Activated T-cell treated with anti-CD3 and anti-CD28 coated beads for 4 hours (primary cell): ENCODE data around the gene PFKL.

Experiments used
- DNase-seq: peaks from one replicate; pipeline ENCODE4 v3.0.0-alpha.2; 2020

The PFKL gene

DNA sequence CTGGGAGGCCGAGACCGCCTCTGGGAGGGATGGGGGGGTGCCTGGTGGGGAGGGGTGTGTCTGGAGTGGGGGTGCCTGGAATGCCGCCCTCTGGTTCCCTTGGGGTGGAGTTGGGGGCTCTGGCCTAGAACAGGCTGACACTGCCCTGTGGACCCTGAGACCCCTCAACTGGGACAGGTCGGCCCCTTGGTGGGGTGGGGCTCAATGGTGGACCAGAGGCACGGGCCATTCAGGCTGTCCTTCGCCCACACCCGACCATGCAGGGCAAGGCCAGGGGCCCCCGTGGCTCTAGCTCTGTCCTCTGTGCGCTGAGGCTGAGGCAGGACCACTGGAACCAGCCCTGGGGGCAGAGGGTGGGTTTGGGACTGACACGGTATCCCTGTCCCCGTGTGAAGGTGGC lies 14.7 kb downstream of the PFKL start:
- no peak for DNase-seq

DNA sequence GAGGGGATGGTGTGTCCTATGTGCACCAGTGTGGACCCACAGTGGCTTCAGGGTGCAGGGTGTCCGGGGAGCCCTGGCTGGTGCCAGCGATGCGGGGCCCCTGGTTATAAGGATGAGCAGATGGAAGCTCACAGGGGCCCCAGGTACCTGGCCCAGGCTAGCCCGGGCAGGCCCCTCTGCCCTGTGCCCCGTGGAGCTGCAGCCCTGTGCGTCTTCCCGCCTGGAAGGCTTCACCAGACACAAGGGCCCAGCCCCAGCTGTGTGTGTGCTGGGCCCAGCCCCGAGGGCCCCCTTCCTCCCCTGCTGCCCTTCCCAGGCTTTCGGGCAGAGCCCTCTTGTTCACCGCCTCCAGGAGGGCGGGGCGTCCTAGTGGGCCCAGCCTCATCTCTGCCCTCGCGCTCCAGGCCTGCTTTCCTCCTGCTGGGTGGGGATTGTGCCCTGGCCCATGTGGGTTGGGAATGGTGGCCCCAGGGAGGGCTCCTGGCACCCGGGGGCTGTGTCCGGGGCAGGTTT lies 15.9 kb downstream of the PFKL start:
- no peak for DNase-seq

DNA sequence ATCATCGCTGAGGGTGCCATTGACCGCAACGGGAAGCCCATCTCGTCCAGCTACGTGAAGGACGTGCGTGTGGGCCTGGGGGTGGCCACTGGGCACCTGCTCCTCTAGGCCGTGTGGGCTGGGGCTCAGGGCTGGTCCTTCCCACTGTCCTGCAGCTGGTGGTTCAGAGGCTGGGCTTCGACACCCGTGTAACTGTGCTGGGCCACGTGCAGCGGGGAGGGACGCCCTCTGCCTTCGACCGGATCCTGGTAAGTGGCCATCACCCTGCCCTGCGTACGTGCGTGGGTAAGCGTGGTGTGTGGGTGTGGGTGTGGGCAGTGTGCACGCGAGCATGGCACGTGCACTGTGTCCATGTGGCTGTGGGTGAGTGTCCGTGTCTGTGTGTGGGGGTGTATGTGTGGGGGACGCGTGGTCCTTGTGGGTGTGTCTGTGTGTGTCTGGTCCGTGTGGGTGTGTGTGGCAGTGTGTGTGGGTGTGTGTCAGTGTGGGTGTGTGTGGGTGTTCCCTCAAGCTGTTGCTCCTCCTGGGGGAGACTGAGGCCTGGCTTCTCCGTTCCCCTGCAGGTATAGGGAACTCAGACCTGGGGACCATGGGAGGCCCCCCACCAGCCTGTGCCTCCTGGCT lies 16.5 kb downstream of the PFKL start:
- DNase-seq: no peak

GRCh38 chr21:44317241-44317782 lies 17.5 kb downstream of the PFKL start:
- DNase-seq: no peak

DNA sequence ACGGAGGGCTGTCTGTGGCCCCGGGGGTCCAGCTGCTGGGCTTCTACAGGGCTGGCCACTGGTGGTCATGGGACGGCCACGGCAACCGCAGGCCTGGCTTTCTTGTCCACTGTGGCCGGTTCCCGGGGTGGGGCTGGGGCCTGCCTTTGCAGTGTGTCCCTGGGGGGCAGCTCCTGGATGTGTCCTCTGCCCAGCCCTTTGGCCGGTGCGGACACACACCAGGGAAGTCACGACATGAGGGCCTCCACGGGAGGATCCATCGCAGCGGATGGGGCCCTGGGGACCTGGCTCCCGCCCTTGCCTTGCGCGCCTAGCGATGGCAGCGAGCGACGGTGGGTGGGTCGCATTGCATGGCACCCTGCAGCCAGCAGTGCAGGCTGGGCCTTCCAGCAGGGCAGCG lies 18.0 kb downstream of the PFKL start:
- DNase-seq: no peak

DNA sequence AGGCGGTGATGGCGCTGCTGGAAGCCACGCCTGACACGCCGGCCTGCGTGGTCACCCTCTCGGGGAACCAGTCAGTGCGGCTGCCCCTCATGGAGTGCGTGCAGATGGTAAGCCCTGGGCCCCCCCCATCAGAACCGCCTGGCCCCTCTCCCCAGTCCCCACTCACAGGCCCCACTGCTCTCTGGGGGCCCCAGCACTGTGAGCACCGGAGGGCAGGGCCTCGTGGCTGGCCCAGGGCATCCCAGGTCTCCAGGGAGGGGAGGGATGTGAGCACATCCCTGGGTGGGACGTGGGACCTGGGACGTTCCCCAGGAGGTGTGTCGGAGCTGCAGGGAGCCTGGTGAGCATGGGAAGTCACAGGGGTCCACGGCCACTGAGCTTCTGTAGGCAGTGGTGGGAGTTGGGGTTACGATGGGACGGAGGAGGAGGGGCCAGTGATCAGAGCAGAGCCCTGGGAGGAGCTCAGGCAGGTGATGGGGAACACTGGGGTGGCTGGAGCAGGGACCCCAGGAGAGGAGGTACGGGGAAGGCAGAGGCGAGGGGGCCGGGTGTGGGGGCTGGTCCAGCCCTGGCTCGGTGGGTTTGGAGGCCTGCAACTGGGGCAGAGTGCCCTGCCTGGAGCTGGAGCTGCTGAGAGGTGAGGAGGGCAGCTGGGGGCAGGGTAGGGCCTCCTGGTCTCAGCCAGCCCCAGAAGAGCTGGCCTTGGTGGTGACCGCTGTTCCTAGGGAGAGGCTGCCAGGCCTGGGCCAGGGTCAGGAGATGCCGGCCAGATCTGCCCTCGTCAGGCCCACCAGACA lies 18.8 kb downstream of the PFKL start:
- DNase-seq: no peak

DNA sequence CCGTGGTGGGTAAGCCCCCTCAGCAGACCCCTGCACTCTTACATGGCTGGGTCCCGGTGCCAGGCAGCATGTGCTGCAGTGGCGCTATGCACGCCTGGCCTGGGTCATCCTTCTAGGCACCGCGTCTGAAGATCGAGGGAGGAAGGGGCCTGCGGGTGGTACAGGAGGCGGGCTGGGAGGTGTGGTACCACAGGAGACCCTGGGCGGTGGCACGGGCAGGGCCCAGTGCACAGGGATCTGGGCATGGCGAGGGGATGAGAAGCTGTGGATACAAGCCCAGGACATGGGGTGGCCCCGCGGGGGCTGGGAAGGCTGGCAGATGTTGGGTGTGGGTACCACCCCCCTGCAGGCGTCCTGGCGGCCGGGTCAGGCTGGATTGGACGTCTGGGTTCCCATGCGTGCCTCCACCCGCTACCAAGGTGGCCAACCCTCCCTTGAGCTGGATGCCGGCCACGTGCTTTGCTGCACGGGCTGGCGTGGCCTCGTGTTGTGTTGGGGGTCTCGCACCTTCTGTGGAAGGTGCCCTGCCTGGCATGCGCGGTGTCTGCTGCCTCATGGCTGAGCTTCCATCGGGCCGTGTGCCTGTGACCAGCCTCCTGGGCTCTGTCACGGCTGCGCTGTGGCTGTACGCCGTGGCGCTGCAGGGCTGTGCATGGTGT lies 19.7 kb downstream of the PFKL start:
- no peak for DNase-seq

DNA sequence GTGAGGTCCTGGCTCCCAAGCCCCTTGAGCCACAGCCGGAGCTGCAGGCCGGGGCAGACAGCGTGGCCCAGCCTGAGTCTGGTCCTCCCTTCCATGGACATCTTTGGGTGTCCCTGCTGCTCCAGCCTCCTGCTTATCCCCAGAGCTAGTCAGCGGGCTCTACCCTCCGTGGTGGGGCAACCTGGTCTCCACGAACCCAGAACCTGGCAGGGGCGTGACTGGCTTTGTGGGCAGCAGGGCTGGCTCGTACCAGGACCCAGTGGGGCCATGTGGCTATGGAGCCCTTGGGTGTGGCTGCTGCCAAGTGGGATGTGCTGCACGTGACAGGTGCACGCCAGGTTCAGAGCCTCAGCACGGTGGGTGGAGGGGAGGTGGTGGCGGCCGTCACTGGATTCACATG lies 21.0 kb downstream of the PFKL start:
- no peak for DNase-seq

GRCh38 chr21:44321846-44322450 lies 22.1 kb downstream of the PFKL start:
- no peak for DNase-seq

GRCh38 chr21:44322621-44323325 lies 22.9 kb downstream of the PFKL start:
- DNase-seq: no peak

- no peak for DNase-seq
These were observed 23.7 kb downstream of the PFKL start for GRCh38 chr21:44323591-44323990.

DNA sequence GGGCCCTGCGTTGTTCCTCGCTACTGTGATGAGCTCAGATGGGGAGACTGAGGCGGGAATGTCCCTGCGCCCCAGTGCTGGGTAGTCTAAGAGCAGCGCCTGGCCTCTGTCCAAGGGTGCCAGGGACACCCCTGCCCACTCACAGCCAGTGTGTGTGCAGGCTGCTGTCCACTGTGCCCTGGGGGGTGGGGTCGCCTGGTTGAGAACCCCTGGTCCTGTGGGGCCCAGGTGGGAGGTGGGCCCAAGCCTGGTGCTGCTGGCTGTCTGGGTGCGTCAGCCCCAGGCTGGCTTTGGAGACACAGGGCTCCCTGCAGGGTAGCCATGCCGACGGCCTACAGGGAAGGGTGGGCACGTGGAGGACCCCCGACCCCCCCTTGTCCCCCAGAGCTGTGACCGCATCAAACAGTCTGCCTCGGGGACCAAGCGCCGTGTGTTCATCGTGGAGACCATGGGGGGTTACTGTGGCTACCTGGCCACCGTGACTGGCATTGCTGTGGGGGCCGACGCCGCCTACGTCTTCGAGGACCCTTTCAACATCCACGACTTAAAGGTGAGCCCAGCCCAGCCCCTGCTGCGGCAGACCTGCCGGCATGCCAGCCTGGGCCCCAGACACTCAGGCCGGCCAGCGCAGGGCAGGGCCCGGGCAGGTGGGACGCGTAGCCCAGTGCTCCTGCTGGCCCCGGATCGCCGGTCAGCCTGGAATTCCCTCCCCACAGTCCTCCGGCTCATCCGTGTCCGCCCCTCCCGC lies 24.4 kb downstream of the PFKL start:
- no peak for DNase-seq

DNA sequence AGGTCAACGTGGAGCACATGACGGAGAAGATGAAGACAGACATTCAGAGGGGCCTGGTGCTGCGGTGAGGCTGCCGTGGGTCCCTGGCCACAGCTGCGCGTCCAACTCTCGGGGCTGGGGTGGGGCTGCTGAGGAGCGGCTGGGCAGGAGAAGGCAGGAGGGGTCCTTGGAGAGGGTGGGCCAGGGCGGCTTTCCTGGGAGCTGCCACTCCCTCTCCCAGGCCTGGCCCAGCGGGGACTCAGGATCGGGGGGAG lies 24.9 kb downstream of the PFKL start:
- no peak for DNase-seq

- DNase-seq: no peak
These were observed 25.8 kb downstream of the PFKL start for GRCh38 chr21:44325386-44326271.

DNA sequence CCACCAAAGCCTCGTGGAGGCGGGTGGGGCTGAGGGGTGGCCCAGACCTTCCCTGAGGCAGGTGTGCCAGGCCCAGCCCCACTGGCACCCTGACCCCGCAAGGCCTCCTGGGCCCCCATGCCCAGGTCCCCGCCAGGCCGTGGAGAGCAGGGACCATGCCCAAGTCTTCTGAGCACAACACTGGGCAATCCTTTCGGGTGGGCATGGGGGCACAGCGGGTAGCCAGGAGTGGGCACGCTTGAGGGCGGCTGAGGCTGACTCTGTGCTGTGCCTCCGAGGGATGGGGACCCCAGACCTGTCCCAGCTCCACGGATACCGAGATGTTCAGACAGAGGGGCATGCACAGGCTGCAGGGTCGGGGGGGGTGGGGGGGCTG lies 26.4 kb downstream of the PFKL start:
- DNase-seq: no peak

DNA sequence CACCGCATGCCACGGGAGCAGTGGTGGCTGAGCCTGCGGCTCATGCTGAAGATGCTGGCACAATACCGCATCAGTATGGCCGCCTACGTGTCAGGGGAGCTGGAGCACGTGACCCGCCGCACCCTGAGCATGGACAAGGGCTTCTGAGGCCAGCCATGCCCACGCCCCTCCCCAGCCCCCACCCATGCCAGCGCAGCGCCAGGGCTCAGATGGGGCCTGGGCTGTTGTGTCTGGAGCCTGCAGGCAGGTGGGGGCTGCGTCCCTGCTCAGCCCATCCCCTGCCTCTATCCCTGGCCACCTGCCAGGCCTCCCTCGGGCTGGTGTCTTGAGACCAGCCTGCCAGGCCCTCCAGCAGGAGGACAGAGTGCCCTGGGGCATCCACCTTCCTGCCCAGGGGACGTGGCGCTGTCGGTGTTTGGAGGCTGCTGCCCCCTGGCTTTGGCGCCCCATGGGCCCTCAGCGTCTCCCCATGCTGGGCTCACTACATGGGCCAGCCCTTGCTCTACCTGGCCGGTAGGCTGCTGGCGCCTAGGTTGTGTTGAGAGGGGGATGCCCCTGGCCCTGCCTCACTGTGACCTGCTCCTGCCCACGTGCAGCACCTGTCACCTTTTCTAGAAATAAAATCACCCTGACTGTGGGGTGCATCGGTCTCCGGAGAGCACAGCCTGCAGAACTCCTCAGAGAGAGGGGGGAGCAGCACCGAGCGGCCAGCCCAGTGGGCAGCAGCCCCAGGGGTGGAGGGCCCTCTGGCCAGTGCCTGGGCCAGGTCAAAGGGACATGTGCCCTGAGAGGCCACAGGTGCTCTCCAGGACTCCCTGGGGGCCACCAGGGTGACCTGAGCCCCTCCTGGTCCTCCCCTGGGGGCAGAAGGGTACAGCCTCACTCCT lies 27.1 kb downstream of the PFKL start:
- DNase-seq: no peak

GRCh38 chr21:44327603-44327974 lies 27.7 kb downstream of the PFKL start:
- no peak for DNase-seq

GRCh38 chr21:44328242-44328895 lies 28.5 kb downstream of the PFKL start:
- DNase-seq: no peak

DNA sequence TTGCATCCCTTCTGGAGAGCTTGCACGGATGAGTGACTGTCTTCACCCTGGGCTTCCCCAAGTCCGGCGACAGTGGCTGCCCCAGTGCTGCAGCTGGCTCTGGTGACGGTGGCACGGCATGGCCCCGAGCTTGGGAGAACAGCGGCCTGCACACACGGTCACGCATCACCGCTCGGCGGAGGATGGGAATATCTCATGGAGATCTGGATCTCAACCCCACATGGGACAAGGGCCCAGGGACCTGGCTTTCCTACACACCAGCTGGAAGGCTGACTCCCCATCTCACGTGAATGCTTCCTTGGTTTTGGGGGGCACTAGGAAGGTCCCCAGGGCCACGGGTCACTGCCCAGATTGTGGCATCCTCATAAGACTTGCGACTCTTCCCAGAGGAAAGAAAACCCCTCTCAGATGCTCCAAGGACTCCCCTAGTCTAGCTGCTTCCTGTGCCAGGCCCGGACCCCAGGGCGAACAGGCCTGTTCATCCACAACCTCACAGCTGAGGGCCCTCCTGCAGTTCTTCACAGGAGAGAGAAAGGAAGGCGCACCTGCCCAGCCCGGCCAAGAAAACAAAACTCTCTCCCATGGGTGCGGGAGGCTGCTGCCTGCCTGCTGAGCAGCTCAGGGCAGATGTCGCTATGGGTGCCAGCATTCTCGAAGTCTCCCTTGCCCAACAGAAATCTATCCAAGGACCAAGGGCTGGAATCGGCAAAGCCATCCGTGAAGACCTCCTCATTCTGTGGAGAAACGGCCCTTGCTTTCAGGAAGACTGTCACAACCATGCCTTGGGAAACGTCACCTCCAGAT lies 29.4 kb downstream of the PFKL start:
- DNase-seq: no peak
